GM10248 (cell line): Measurements from ENCODE around the gene DYNC1I2.

ENCODE experiments used
- CTCF ChIA-PET: fragments of 300-600 bp; sonication (Branson Sonifier 250); formaldehyde crosslinking; extraction: SDS; loops from one replicate; lab custom pipeline; 2021; ENCODE audit warnings: antibody characterized with exemption; lab: Yijun Ruan, JAX
- POLR2A ChIA-PET: fragments of 350-650 bp; sonication (Branson Sonifier 250); formaldehyde crosslinking; extraction: SDS; loops from one replicate; lab custom pipeline; 2020; ENCODE audit warnings: antibody characterized with exemption; lab: Yijun Ruan, JAX
- DNase-seq: peaks from one replicate; pipeline ENCODE4 v3.0.0; 2012; ENCODE audit errors: extremely low spot score
- TF ChIP-seq, protein P1 (sequence below): IDR thresholded peaks from 2 replicates; pipeline ENCODE4 v1.5.1; 2012; ENCODE audit warnings: mild to moderate bottlenecking, low read depth; ENCODE audit errors: extremely low read depth, missing control alignments, control extremely low read depth

DYNC1I2 gene

DNA sequence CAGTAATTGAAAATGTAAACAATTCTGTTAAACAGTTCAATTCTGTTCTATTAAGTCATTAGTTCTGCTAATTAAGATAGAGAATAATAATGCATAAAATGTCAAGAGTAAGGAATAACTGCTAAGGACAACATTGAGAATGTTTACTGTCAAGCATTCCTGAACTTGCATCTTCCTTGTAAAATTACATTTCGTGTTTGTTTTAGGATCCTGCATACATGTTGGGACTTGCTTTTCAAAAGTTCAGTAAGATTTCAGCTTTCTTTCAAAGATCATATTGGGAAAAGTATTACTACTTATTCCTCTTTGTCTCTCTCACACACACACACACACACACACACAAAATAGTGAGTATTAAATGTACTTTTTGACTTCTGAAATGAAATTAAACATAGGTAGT, 20.5 kb downstream of the DYNC1I2 start:
- ChIA-PET CTCF (interaction anchor here (0.7 to 3.6 kb wide), 12 partner anchors 8 to 757 kb away, joined by 3 to 15 read pairs (median 4); partner anchors contain the start of gene DLX2), POLR2A (no interaction called here)
- no peak for DNase-seq
- TF ChIP-seq, protein P1, sequence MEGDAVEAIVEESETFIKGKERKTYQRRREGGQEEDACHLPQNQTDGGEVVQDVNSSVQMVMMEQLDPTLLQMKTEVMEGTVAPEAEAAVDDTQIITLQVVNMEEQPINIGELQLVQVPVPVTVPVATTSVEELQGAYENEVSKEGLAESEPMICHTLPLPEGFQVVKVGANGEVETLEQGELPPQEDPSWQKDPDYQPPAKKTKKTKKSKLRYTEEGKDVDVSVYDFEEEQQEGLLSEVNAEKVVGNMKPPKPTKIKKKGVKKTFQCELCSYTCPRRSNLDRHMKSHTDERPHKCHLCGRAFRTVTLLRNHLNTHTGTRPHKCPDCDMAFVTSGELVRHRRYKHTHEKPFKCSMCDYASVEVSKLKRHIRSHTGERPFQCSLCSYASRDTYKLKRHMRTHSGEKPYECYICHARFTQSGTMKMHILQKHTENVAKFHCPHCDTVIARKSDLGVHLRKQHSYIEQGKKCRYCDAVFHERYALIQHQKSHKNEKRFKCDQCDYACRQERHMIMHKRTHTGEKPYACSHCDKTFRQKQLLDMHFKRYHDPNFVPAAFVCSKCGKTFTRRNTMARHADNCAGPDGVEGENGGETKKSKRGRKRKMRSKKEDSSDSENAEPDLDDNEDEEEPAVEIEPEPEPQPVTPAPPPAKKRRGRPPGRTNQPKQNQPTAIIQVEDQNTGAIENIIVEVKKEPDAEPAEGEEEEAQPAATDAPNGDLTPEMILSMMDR = no peak

DNA sequence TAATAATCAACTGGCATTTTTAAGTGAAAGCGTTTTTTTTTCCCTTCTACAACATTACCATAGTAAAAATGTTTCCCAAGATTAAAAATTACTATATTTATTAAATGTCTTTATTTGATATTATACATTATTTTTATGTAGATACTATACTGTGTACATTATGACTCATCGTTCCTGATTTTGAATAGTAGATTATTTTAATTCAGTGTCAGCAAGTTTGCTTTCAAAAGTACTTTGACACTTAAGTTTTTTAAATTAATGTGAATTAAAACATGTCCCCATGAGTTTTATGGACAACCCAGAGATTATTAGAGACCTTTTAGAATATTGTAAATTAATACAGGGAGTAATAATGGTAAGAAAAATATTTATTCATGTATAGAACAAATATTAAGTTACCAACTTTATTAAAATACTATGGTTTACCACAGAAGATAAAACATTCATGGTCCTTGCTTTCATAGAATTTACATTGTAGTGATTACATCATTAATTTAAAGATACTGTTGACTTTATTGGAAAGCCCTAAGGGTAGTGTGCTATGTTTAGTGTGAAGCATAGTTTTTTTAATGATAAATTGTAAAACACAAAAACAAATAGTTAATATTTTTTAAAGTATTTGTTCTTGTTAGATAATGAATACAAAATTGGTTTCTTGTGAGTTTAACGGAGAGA, 21.9 kb downstream of the DYNC1I2 start:
- POLR2A ChIA-PET = no interaction called here
- DNase-seq = no peak
- CTCF ChIA-PET = no interaction called here
- TF ChIP-seq, protein P1 = no peak

DNA sequence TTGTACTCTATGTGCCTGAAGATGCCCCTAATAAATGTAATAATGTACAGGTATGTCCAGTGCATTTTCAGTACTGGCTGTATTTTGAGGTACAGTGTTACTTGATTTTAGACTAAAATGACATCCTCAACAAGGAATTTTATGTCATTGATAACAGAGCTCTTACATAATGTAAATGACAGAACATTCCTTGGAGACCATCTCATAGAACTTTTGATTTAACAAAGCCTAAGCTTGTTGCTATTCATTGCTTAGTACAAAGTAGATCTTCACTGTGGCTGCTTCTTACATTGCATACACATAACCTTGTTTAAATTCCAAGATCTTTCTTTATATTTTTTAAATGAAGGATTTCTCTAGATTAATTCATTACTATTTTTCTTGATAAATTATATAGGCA, 24.1 kb downstream of the DYNC1I2 start:
- ChIA-PET POLR2A (no interaction called here), CTCF (interaction anchor here (0.9 to 4.4 kb wide), 4 partner anchors 12 to 395 kb away, joined by 3 to 18 read pairs (median 4); no protein-coding TSS in a partner anchor)
- DNase-seq = no peak
- TF ChIP-seq, protein P1 = no peak

DNA sequence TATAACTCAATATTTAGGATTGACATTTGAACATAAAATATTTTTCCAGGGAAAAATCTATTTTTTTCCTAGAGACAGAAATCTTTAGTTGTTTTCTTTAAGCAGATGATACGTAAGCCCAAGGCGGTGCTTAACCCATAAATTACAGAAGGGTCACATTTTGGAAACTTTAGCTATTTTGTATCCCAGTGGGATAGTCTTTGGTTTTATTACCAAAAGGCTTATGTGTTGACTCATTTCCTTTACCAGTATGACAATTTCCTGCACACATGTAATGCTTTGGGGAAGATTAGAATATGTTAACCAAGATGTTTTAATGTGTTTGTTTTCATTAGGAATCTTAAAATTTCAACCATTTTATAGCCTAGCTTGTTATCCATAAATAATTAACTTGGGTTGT, 24.8 kb downstream of the DYNC1I2 start:
- ChIA-PET CTCF (interaction anchor here (1.1 to 4.4 kb wide), 3 partner anchors 8 to 13 kb away, joined by 3 to 18 read pairs (median 6); no protein-coding TSS in a partner anchor), POLR2A (interaction anchor here (0.6 kb wide), 1 partner anchor 1583 kb away, joined by 5 read pairs; no protein-coding TSS in a partner anchor)
- DNase-seq = no peak
- TF ChIP-seq, protein P1 = no peak

DNA sequence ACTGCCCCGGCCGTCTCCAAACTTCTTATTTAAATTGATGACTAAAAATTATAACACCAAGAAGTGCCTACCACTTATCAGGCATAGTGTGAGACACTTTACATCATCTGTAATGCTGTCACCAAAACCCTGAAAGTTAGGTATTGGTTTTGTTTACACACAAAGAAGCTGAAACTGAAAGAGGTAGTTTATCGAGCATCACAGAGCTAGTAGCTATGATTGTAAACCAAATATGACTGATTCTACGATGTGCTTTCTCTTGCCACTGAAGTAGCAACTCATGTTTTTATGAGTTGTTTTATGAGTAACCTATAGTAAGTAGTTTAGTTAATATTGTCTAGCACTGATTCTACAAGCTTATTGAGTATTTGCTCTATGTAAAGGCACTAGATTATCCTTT, 31.5 kb downstream of the DYNC1I2 start:
- ChIA-PET CTCF (interaction anchor here (0.6 to 1.4 kb wide), 4 partner anchors 13 to 384 kb away, joined by 3 to 4 read pairs (median 3); partner anchors contain the start of gene DLX2), POLR2A (interaction anchor here (0.9 kb wide), 1 partner anchor 188 kb away, joined by 5 read pairs; no protein-coding TSS in a partner anchor)
- peak; percentile 40 for DNase-seq
- TF ChIP-seq, protein P1 = no peak

DNA sequence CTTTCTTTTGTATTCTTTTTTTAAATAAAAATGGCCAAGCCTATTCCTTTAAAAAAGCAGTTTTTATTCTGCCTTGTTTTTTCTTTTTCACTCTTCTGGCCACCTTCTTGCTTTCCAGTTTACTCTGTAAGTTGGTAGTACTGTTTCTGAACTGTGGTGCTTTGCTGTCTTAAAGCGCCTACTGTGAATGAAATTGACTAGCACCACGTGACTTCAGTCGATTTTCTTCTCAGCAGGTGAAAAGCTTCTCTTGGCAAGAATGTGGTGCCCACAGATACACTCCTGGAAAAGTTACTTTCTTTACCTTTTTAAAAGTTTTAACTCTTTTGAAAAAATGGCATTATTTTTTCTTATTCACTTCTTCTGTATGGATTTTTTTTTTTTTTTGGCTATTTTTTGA, 32.4 kb downstream of the DYNC1I2 start:
- ChIA-PET CTCF (interaction anchor here (0.9 to 1.8 kb wide), 5 partner anchors 12 to 383 kb away, joined by 3 to 4 read pairs (median 3); partner anchors contain the start of gene DLX2), POLR2A (interaction anchor here (0.9 kb wide), 1 partner anchor 189 kb away, joined by 5 read pairs; no protein-coding TSS in a partner anchor)
- no peak for DNase-seq
- TF ChIP-seq, protein P1 = no peak
